Activated T-cell treated with anti-CD3 and anti-CD28 coated beads, Interleukin-2, amount 50 U/mL, for 4 hours (primary cell): Measurements from ENCODE around the gene ASB13. TPM values are rescaled to one million over a fixed set of nuclear protein-coding genes. Genes with fewer than 3 reads are reported as not detected.

Source experiments
- ATAC-seq, 2 donors: fragments of 200-7000 bp; cut with Tn5 transposase; one replicate each; pipeline ENCODE4 v1.10.0; 2021
- DNase-seq: peaks from one replicate; pipeline ENCODE4 v3.0.0-alpha.2; 2020
- H3K27me3 Mint-ChIP-seq: one replicate; pipeline ENCODE4 v1.8.0; 2021; ENCODE audit warnings: low read depth, mixed read lengths
- H3K36me3 Mint-ChIP-seq: one replicate; pipeline ENCODE4 v1.8.0; 2022; ENCODE audit warnings: mixed read lengths; ENCODE audit not compliant: insufficient read depth
- H3K4me1 Mint-ChIP-seq: one replicate; pipeline ENCODE4 v1.8.0; 2021; ENCODE audit warnings: low read depth, mixed read lengths
- H3K4me3 Mint-ChIP-seq: one replicate; pipeline ENCODE4 v1.8.0; 2021; ENCODE audit warnings: mild to moderate bottlenecking, moderate library complexity, mixed read lengths
- H3K9me3 Mint-ChIP-seq: one replicate; pipeline ENCODE4 v1.8.0; 2021; ENCODE audit warnings: mixed read lengths
- total RNA-seq, 3 donors: library from RNA; stranded (reverse); gene quantifications; one replicate each; pipeline ENCODE4 v1.2.1, GENCODE V29; 2021

The ASB13 gene
- total RNA-seq, 3 donors from 2014 or later = 7.4 to 15.3 (median 8.0) TPM

- ATAC-seq (no peak), DNase-seq (no peak)
- Mint-ChIP-seq H3K4me3 (no peak overlapping the region), H3K4me1 (no peaks in the 10 kb centered on the region), H3K27me3 (peaks cover 1% of the 10 kb centered on the region), H3K9me3 (no peaks in the 10 kb centered on the region), H3K36me3 (no peaks in the 10 kb centered on the region)
These were observed 47.6 kb downstream of the ASB13 start for GRCh38 chr10:5618829-5619228.

- DNase-seq (no peak), ATAC-seq (no peak)
- no peak overlapping the region for H3K4me3 Mint-ChIP-seq
- H3K36me3 Mint-ChIP-seq = no peaks in the 10 kb centered on the region
- peaks cover 1% of the 10 kb centered on the region for H3K27me3 Mint-ChIP-seq
- no peaks in the 10 kb centered on the region for H3K9me3 Mint-ChIP-seq
- no peaks in the 10 kb centered on the region for H3K4me1 Mint-ChIP-seq
These were observed 48.4 kb downstream of the ASB13 start for GRCh38 chr10:5618042-5618441.

- H3K27me3 Mint-ChIP-seq = peaks cover 1% of the 10 kb centered on the region
- no peak overlapping the region for H3K4me3 Mint-ChIP-seq
- H3K4me1 Mint-ChIP-seq = no peaks in the 10 kb centered on the region
- no peaks in the 10 kb centered on the region for H3K9me3 Mint-ChIP-seq
- no peaks in the 10 kb centered on the region for H3K36me3 Mint-ChIP-seq
- no peak for DNase-seq
- ATAC-seq = no peak
These were observed 48.9 kb downstream of the ASB13 start for GRCh38 chr10:5617521-5617920.

- H3K4me1 Mint-ChIP-seq = no peaks in the 10 kb centered on the region
- no peak overlapping the region for H3K4me3 Mint-ChIP-seq
- peaks cover 1% of the 10 kb centered on the region for H3K27me3 Mint-ChIP-seq
- ATAC-seq (no peak), DNase-seq (no peak)
- no peaks in the 10 kb centered on the region for H3K36me3 Mint-ChIP-seq
- H3K9me3 Mint-ChIP-seq = no peaks in the 10 kb centered on the region
These were observed 49.6 kb downstream of the ASB13 start for GRCh38 chr10:5616836-5617235.

GRCh38 chr10:5616046-5616445 is 50.3 kb downstream of the ASB13 start:
- no peak for ATAC-seq
- no peak for DNase-seq
- Mint-ChIP-seq H3K4me3 (no peak overlapping the region), H3K36me3 (no peaks in the 10 kb centered on the region), H3K9me3 (no peaks in the 10 kb centered on the region), H3K27me3 (peaks cover 1% of the 10 kb centered on the region), H3K4me1 (no peaks in the 10 kb centered on the region)

DNA sequence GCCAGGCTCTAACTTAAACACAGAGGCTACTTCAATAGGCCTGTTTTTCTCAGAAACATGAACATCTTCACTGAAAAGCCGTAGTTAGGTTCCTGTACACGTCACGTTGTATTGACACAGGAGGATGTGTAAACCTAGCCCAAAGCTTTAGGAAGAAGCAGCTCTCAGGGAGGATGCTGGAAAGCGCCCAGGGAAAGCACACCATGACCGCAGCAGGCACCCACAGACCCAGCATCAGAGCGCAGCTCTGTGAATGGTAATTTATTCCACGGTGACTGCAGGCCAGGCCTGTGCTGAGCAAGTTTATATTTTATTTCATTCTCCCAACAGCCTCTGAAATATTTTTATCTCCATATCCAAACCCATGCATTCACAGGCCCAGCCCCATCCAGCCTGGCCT is 51.1 kb downstream of the ASB13 start:
- Mint-ChIP-seq H3K9me3 (no peaks in the 10 kb centered on the region), H3K4me3 (no peak overlapping the region), H3K27me3 (peaks cover 1% of the 10 kb centered on the region), H3K36me3 (no peaks in the 10 kb centered on the region), H3K4me1 (no peaks in the 10 kb centered on the region)
- ATAC-seq (no peak), DNase-seq (no peak)

- no peak for ATAC-seq
- peaks cover 1% of the 10 kb centered on the region for H3K27me3 Mint-ChIP-seq
- no peak overlapping the region for H3K4me3 Mint-ChIP-seq
- no peaks in the 10 kb centered on the region for H3K4me1 Mint-ChIP-seq
- no peak for DNase-seq
- H3K9me3 Mint-ChIP-seq = no peaks in the 10 kb centered on the region
- H3K36me3 Mint-ChIP-seq = no peaks in the 10 kb centered on the region
These were observed 52.2 kb downstream of the ASB13 start for GRCh38 chr10:5614155-5614721.

- DNase-seq (no peak), ATAC-seq (no peak)
- no peak overlapping the region for H3K4me3 Mint-ChIP-seq
- no peaks in the 10 kb centered on the region for H3K4me1 Mint-ChIP-seq
- H3K9me3 Mint-ChIP-seq = no peaks in the 10 kb centered on the region
- peaks cover 2% of the 10 kb centered on the region for H3K27me3 Mint-ChIP-seq
- no peaks in the 10 kb centered on the region for H3K36me3 Mint-ChIP-seq
These were observed 52.8 kb downstream of the ASB13 start for GRCh38 chr10:5613481-5614154.

- Mint-ChIP-seq H3K4me3 (no peak overlapping the region), H3K27me3 (peaks cover 8% of the 10 kb centered on the region), H3K9me3 (no peaks in the 10 kb centered on the region), H3K4me1 (no peaks in the 10 kb centered on the region), H3K36me3 (no peaks in the 10 kb centered on the region)
- no peak for DNase-seq
- ATAC-seq = no peak
These were observed 54.3 kb downstream of the ASB13 start for GRCh38 chr10:5611899-5612680.

DNA sequence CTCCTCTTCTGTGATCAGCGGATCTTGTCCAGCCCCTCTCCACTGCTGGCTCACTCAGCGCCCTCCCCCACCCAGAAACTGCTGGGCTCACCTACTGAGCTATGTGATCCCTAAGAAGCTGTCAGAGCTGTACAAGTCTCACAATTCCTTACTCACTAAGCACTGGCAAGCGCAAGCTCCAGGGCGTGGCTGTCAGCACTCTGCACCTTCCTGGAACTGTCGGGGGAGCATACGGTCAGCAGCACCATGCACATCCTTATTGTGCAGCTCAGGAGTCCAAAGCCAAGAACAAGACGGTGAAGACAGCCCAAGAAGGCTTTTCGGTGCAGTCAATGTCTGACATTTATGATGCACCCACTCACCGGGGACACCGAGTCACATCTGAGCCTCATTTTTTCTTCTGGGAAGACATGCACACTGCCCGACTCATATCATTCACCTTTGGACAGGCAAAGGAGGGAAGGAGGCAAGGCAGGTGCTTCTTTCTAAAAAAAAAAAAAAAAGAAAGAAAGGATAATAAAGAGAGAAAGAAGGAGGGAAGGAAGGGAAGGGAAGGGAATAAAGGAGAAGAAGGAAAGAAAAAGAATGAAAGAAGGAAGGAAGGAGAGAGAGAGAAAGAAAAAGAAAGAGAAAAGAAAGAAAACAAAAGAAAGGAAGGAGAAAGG is 56.3 kb downstream of the ASB13 start:
- Mint-ChIP-seq H3K36me3 (no peaks in the 10 kb centered on the region), H3K4me3 (no peak overlapping the region), H3K27me3 (peaks cover 8% of the 10 kb centered on the region), H3K9me3 (no peaks in the 10 kb centered on the region), H3K4me1 (no peaks in the 10 kb centered on the region)
- DNase-seq = no peak
- ATAC-seq = no peak

GRCh38 chr10:5608608-5609220 is 57.7 kb downstream of the ASB13 start:
- Mint-ChIP-seq H3K4me3 (no peak overlapping the region), H3K36me3 (no peaks in the 10 kb centered on the region), H3K9me3 (no peaks in the 10 kb centered on the region), H3K4me1 (no peaks in the 10 kb centered on the region), H3K27me3 (peaks cover 7% of the 10 kb centered on the region)
- DNase-seq = no peak
- no peak for ATAC-seq

GRCh38 chr10:5607594-5607993 is 58.8 kb downstream of the ASB13 start:
- H3K4me3 Mint-ChIP-seq = no peak overlapping the region
- H3K36me3 Mint-ChIP-seq = no peaks in the 10 kb centered on the region
- H3K27me3 Mint-ChIP-seq = peaks cover 7% of the 10 kb centered on the region
- ATAC-seq (no peak), DNase-seq (no peak)
- peaks cover 4% of the 10 kb centered on the region for H3K9me3 Mint-ChIP-seq
- no peaks in the 10 kb centered on the region for H3K4me1 Mint-ChIP-seq

DNA sequence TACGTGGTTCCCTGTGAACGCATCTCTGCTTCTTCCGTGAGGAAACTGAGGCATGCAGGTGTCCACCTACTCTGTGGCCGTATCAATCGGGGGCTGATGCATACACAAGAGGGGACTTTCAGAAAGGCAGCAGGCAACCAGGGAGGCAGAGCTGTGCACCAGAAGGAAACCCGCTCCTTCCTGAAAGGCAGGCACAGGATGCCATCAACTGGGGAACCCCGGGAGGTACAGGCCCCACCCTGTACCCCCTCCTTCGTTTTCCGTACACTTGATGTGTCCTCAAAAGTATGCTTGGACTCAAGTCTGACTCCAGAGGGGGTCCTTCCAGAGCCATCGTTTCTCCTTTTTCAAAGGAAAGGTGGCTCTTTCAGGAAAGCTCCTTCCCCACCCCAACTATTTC is 59.5 kb downstream of the ASB13 start:
- DNase-seq (no peak), ATAC-seq (no peak)
- H3K4me3 Mint-ChIP-seq = no peak overlapping the region
- H3K4me1 Mint-ChIP-seq = no peaks in the 10 kb centered on the region
- peaks cover 7% of the 10 kb centered on the region for H3K27me3 Mint-ChIP-seq
- peaks cover 4% of the 10 kb centered on the region for H3K9me3 Mint-ChIP-seq
- no peaks in the 10 kb centered on the region for H3K36me3 Mint-ChIP-seq

DNA sequence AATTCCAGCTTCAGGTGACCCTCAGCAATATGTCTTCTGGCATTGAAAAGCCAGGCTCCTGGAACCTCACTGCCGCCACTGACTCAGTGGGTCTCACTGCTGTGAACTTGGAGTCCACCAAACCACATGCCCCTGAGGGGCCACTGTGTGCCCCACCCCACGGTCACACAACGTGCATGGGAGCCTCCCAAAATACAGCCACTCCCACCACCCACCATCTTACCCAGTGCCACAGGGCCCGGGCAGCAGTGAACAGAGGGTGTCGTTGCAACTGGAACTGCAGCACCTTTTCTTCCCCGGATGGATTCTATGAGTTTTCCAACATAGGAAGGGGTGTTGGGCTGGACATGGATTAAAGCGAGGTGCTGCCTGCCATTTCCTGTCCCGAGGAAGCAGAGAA is 60.1 kb downstream of the ASB13 start:
- no peaks in the 10 kb centered on the region for H3K36me3 Mint-ChIP-seq
- DNase-seq (no peak), ATAC-seq (no peak)
- no peaks in the 10 kb centered on the region for H3K4me1 Mint-ChIP-seq
- peaks cover 4% of the 10 kb centered on the region for H3K9me3 Mint-ChIP-seq
- H3K4me3 Mint-ChIP-seq = no peak overlapping the region
- H3K27me3 Mint-ChIP-seq = peaks cover 7% of the 10 kb centered on the region
